WTC11 (cell line): ENCODE results near the gene GLIPR1L2.
"Not testable (repeated sequence)": the region's sequence is repeated elsewhere in the genome, so short reads cannot be mapped to it uniquely, and the experiment has no call there.

Experiments used
- CTCF ChIP-seq: fragments of 200-600 bp; IDR thresholded peaks from 2 replicates; pipeline ENCODE4 v1.8.0; 2022; ENCODE audit warnings: antibody characterized with exemption
- FOXP1 ChIP-seq: sonication (generic); formaldehyde crosslinking; IDR thresholded peaks from 2 replicates; pipeline ENCODE4 v1.8.0; 2022; ENCODE audit warnings: missing genetic modification reagents, mild to moderate bottlenecking, moderate library complexity, borderline replicate concordance
- SP1 ChIP-seq: sonication (generic); formaldehyde crosslinking; conservative IDR thresholded peaks from 2 replicates; pipeline ENCODE4 v1.8.1; 2022; ENCODE audit warnings: missing genetic modification reagents
- TF ChIP-seq, protein P1 (sequence below): sonication (generic); formaldehyde crosslinking; IDR thresholded peaks from 2 replicates; pipeline ENCODE4 v1.8.0; 2022; ENCODE audit warnings: mild to moderate bottlenecking, missing genetic modification reagents

GRCh38 chr12:75457866-75458265 is 67.0 kb downstream of the GLIPR1L2 start:
- TF ChIP-seq CTCF; FOXP1 (CRISPR knock-in tag); SP1 (CRISPR knock-in tag): not testable (repeated sequence)
- TF ChIP-seq, protein P1, sequence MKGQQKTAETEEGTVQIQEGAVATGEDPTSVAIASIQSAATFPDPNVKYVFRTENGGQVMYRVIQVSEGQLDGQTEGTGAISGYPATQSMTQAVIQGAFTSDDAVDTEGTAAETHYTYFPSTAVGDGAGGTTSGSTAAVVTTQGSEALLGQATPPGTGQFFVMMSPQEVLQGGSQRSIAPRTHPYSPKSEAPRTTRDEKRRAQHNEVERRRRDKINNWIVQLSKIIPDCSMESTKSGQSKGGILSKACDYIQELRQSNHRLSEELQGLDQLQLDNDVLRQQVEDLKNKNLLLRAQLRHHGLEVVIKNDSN, result not testable (repeated sequence)
